ENCODE data around the gene PTPN23.

- TF ChIP-seq CTCF (conservative IDR thresholded peaks at IDR 0.05; ENCODE audit: low read length) (no peak), EZH2phosphoT487 (IDR thresholded peaks at IDR 0.05; ENCODE audit: borderline replicate concordance, low read depth, low read length) (no peak)
Observed at GRCh38 chr3:47384425-47384824, 3.6 kb downstream of the PTPN23 start.
